ENCODE data around the gene ARID4B. TPM values are rescaled to one million over a fixed set of nuclear protein-coding genes. Genes with fewer than 3 reads are reported as not detected.

Gene ARID4B
- total and polyA plus RNA-seq, 2 donors from 2014 or later: 6.6 to 50.3 TPM

DNA sequence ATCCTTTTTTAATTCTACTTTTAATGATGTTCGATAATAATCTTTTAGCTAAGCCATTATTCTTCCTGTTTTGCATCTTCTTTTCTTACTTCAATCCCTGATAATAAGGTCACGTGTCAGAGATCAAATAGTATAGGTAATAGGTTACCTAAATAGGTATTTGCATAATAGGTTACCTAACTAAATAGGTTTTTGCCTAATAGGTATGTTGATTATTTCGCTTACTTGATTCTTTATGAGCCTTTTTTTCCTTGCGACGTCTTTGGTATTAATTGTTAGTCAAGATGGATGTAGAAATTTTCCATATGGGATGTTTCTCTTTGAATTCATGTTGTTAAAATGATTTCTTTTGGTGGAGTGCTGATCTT is 2.9 kb upstream of the ARID4B start:
- FAIRE-seq: no peak
- Histone ChIP-seq H3K27ac (ENCODE audit: low read depth in 2 of 2, low read length in 2 of 2) (no peak overlapping the region), H3K9ac (ENCODE audit: low read length in 3 of 3) (peak overlapping the region in 1 of 3 donors; percentile 12), H3K4me1 (ENCODE audit: control insufficient read depth in 2 of 3, insufficient read depth in 2 of 3, low read depth in 1 of 3, low read length in 3 of 3) (peaks cover 2 to 29% (median 6%) of the 10 kb centered on the region in 3 donors), H3K4me3 (ENCODE audit: low read length in 3 of 3) (peak overlapping the region in 1 of 3 donors; percentile 1), H3K9me3 (ENCODE audit: control insufficient read depth in 2 of 3, insufficient read depth in 1 of 3, low read length in 3 of 3) (no peaks in the 10 kb centered on the region), H3K36me3 (ENCODE audit: control insufficient read depth in 2 of 3, insufficient read depth in 3 of 3, low read length in 3 of 3) (peaks cover 0 to 2% (median 0%) of the 10 kb centered on the region in 3 donors), H3K27me3 (ENCODE audit: control insufficient read depth, insufficient read depth, low read length) (no peaks in the 10 kb centered on the region)
- TF ChIP-seq, protein P1, sequence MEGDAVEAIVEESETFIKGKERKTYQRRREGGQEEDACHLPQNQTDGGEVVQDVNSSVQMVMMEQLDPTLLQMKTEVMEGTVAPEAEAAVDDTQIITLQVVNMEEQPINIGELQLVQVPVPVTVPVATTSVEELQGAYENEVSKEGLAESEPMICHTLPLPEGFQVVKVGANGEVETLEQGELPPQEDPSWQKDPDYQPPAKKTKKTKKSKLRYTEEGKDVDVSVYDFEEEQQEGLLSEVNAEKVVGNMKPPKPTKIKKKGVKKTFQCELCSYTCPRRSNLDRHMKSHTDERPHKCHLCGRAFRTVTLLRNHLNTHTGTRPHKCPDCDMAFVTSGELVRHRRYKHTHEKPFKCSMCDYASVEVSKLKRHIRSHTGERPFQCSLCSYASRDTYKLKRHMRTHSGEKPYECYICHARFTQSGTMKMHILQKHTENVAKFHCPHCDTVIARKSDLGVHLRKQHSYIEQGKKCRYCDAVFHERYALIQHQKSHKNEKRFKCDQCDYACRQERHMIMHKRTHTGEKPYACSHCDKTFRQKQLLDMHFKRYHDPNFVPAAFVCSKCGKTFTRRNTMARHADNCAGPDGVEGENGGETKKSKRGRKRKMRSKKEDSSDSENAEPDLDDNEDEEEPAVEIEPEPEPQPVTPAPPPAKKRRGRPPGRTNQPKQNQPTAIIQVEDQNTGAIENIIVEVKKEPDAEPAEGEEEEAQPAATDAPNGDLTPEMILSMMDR (IDR thresholded peaks at IDR 0.05; ENCODE audit: borderline replicate concordance, extremely low read depth, insufficient read depth): no peak
- DNase-seq: no peak
- intact Hi-C loops (cut with DNase I): no loop called here

DNA sequence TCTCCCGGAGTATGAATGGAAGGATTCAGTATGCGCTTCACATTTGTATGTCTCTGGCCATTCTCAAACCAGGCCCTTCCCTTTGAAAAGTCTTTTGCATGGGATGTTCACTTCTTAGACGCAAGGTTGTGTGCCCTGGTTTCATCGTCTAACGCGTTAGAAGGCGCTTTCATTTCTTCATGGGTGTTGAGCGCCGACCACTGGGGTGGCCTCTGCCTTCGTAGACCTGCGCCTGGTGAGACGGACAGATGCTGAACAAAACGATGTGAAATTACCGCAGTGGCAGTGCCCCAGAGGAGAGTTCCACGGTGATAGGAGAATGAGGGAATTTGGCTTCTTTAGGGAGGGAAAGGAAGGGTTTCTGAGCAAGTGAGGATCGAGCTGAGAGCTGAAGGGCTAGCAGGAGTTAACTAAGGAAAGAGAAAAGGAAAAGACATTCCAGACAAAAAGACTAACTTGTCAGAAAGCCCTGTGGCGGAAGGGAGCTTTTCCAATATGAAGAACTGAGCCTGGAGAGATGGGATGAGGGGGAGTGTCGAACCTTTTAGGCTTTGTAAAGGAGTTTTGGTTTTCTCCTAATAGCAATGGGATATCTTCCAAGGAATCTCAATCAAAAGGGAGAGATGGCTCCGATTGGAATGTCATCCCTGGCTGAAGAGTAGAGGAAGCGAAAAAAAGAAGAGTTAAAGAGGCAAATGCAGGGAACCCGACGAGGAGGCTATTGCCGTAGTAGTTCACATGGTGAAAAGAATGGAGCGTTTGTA is 1.3 kb upstream of the ARID4B start:
- intact Hi-C loops (cut with DNase I): no loop called here
- Histone ChIP-seq H3K9ac (ENCODE audit: low read length in 3 of 3) (peak overlapping the region; percentile 83 to 96 (median 85)), H3K36me3 (ENCODE audit: control insufficient read depth in 2 of 3, insufficient read depth in 3 of 3, low read length in 3 of 3) (no peaks in the 10 kb centered on the region), H3K27ac (ENCODE audit: low read depth in 2 of 2, low read length in 2 of 2) (peak overlapping the region; percentile 93 to 98), H3K4me3 (ENCODE audit: low read length in 3 of 3) (peak overlapping the region; percentile 98 to 99 (median 99)), H3K4me1 (ENCODE audit: control insufficient read depth in 2 of 3, insufficient read depth in 2 of 3, low read depth in 1 of 3, low read length in 3 of 3) (peaks cover 2 to 36% (median 6%) of the 10 kb centered on the region in 3 donors), H3K27me3 (ENCODE audit: control insufficient read depth, insufficient read depth, low read length) (no peaks in the 10 kb centered on the region), H3K9me3 (ENCODE audit: control insufficient read depth in 2 of 3, insufficient read depth in 1 of 3, low read length in 3 of 3) (no peaks in the 10 kb centered on the region)
- TF ChIP-seq, protein P1 (IDR thresholded peaks at IDR 0.05; ENCODE audit: borderline replicate concordance, extremely low read depth, insufficient read depth): no peak
- DNase-seq: peak; percentile 48 to 82 (median 70)
- no peak for FAIRE-seq

DNA sequence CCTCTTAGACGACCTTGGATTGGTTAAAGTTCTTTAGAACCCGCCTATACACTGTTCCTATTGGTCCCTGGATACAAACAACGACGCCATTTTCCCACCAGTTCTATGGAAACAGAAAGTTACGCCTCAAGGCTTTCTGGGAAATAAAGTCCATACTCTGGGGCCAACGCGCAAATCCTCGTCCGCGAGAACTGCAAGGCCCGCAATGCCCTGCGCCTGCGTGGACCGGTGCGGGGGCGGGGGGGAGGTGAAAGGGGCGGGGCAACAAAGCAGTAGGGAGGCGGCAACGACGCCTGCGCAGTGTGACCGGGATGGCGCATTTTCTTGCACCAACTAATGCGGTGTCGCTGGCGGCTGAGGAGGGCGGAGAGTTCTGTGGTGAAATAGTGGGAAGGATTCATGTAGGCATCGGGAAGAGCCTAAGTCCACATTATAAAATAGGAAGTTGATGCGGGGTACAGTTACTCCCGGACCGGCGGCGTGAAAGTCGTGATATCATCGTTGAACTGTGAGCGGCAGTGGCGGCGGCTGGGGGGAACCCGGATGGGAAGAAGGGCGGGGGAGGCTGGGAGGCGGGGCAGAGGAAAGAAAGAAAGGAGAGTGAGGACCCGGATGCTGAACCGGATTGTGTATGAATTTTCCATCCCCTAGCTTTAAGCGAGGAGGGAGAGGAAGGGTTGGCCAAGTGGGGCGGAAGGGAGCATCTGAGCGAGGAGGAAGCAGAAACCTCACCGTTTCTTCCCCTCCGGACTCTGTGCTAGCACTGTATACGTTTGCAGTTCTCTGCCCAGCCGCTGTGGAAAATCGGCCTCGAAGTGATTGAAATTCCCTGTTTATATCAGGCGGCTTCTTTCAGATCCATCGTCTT is 526 bp upstream of the ARID4B start, which contains the start of gene GGPS1:
Gene GGPS1 (plus strand): TSS at position 300 of the 868 bp plus-strand sequence. CDS start 6,695 bp downstream, outside the sequence.
- DNase-seq (peak; percentile 99 to 100 (median 99)), FAIRE-seq (peak; percentile 82)
- peak within 1 kb of the TSS; percentile 85 to 96 (median 85) for H3K9ac ChIP-seq (ENCODE audit: low read length in 3 of 3)
- TF ChIP-seq, protein P1 (IDR thresholded peaks at IDR 0.05; ENCODE audit: borderline replicate concordance, extremely low read depth, insufficient read depth): no peak
- H3K27me3 ChIP-seq (ENCODE audit: control insufficient read depth, insufficient read depth, low read length): no peaks in the 10 kb centered on the region
- intact Hi-C loops (cut with DNase I): no loop called here
- peaks cover 2 to 36% (median 6%) of the 10 kb centered on the region in 3 donors for H3K4me1 ChIP-seq (ENCODE audit: control insufficient read depth in 2 of 3, insufficient read depth in 2 of 3, low read depth in 1 of 3, low read length in 3 of 3)
- peak within 1 kb of the TSS; percentile 93 to 98 for H3K27ac ChIP-seq (ENCODE audit: low read depth in 2 of 2, low read length in 2 of 2)
- H3K36me3 ChIP-seq (ENCODE audit: control insufficient read depth in 2 of 3, insufficient read depth in 3 of 3, low read length in 3 of 3): no peaks in the 10 kb centered on the region
- no peaks in the 10 kb centered on the region for H3K9me3 ChIP-seq (ENCODE audit: control insufficient read depth in 2 of 3, insufficient read depth in 1 of 3, low read length in 3 of 3)
- H3K4me3 ChIP-seq (ENCODE audit: low read length in 3 of 3): peak within 1 kb of the TSS; percentile 98 to 99 (median 99)
